Spleen (tissue), 7 donors: ENCODE measurements around the gene UCKL1.

ENCODE experiments used
- POLR2A ChIP-seq, 3 donors: fragments of 450-650 bp; IDR thresholded peaks; one replicate each; pipeline ENCODE4 v1.5.1; 2017; ENCODE audit warnings: antibody characterized with exemption in 3 of 3, mild to moderate bottlenecking in 1 of 3
- POLR2AphosphoS5 ChIP-seq, 3 donors: sonication (generic); formaldehyde crosslinking; IDR thresholded peaks; one replicate each; pipeline ENCODE4 v1.5.1; 2017; ENCODE audit warnings: antibody characterized with exemption in 3 of 3
- TF ChIP-seq, protein P1 (sequence below), 11 experiments: fragments of 200-600 bp in 7 of 11; fragments of 450-650 bp in 4 of 11; sonication (generic) in 4 of 11; IDR thresholded peaks in 8 of 11; conservative IDR thresholded peaks in 3 of 11; 1 replicate in 7 of 11; 2 replicates in 4 of 11; pipeline versions ENCODE4 v1.4.0 to v1.8.0; 2016 to 2021; ENCODE audit warnings: antibody characterized with exemption in 11 of 11, inconsistent platforms in 4 of 11, mild to moderate bottlenecking in 1 of 11
- donor health status: DM: no; HTN: no; CAD: no; lungs with moderate emphysema.
- donor health status: DM: no; HTN: no; CAD: no.
- donor health status: DM: no; HTN: no; CAD: no.

DNA sequence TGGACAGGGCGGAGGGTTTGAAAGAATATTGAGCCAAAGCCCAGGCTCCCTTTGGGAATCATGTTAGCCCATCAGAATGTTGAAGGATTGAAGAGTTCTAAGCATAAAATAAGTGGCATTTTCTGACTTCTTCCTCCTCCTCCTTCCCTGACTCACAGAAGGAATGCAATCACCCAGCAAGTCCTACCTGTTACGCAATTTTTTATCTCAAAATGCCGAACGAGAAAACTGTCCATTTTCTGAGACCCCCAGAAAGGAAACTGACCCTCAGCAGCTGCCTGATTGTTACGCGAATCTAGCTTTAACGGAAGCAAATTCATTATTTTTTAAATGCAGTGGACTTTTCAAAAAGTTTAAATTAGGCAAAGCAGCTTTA, 66.0 kb downstream of the UCKL1 start:
- TF ChIP-seq, protein P1, sequence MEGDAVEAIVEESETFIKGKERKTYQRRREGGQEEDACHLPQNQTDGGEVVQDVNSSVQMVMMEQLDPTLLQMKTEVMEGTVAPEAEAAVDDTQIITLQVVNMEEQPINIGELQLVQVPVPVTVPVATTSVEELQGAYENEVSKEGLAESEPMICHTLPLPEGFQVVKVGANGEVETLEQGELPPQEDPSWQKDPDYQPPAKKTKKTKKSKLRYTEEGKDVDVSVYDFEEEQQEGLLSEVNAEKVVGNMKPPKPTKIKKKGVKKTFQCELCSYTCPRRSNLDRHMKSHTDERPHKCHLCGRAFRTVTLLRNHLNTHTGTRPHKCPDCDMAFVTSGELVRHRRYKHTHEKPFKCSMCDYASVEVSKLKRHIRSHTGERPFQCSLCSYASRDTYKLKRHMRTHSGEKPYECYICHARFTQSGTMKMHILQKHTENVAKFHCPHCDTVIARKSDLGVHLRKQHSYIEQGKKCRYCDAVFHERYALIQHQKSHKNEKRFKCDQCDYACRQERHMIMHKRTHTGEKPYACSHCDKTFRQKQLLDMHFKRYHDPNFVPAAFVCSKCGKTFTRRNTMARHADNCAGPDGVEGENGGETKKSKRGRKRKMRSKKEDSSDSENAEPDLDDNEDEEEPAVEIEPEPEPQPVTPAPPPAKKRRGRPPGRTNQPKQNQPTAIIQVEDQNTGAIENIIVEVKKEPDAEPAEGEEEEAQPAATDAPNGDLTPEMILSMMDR (IDR thresholded peaks at IDR 0.05 in 8 of 11, conservative IDR thresholded peaks at IDR 0.05 in 3 of 11), result no peak
- no peak for TF ChIP-seq POLR2A (IDR thresholded peaks at IDR 0.05)
- no peak for TF ChIP-seq POLR2AphosphoS5 (IDR thresholded peaks at IDR 0.05)
